Hematopoietic multipotent progenitor cell treated with erythropoietin and hydrocortisone succinate and interleukin-3 and kit ligand, for 8 days (in vitro differentiated cells): ENCODE data around the gene XRCC1.
"Not testable (repeated sequence)": the region's sequence is repeated elsewhere in the genome, so short reads cannot be mapped to it uniquely, and the experiment has no call there.

Experiments used
- DNase-seq: peaks from one replicate; pipeline ENCODE4 v3.0.0-alpha.2; 2015

Gene XRCC1

GRCh38 chr19:43574424-43575155 lies 737 bp downstream of the XRCC1 start:
- no peak for DNase-seq

GRCh38 chr19:43572171-43572588 lies 3.1 kb downstream of the XRCC1 start:
- DNase-seq, result no peak

DNA sequence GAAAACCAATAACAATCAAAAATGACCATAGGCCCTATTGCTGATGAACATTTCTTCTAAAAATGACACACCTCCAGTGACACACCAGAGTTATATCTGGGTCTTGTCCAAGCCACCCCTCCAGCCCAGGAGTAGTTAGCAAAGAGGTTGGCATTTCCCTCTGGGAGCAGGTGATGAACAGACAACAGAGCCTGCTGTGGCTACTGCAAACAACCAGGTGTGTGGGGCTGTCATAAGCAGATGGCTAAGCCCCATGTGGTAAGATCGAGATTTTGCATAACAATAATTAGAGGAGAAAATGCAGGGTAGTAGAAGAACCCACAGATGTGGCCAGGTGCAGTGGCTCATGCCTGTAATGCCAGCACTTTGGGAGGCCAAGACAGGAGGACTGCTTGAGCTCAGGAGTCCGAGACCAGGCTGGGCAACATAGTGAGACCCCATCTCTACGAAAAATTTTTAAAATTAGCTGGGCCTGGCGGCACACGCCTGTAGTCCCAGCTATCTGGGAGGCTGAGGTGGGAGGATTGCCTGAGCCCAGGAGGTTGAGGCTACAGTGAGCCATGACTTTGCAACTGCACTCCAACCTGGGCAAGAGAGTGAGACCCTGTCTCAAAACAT lies 5.0 kb downstream of the XRCC1 start:
- DNase-seq, result no peak

DNA sequence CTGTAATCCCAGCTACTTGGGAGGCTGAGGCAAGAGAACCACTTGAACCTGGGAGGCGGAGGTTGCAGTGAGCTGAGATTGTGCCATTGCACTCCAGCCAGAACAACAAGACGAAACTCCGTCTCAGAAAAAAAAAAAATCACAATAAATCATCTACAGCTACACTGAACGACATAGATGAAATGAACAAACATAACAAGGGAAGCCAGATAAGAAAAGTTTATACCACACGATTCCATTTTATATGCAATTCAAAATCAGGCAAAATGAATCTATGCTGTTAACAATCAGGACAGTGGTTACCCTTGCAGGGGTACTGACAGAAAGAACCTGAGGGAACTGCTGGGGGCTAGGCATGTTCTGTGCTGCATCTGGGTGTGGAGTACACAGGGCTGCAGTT lies 5.7 kb downstream of the XRCC1 start:
- no peak for DNase-seq

DNA sequence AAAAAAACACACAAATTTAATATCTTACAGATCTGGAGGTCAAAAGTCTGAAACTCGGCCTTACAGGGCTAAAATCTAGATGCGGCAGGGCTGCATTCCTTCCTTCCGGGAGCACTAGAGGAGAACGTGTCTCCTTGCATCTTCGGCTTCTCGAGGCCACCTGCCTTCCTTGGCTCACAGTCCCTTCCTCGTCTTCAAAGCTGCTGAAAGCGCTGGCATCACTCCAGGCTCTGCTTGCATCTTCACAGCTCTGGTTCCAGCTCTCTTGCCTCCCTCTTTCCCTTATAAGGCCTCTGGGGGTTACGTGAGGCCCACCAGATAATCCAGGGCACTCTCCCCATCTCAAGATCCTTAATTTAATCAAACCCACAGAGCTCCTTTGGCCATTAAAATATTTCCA lies 10.5 kb downstream of the XRCC1 start:
- no peak for DNase-seq

DNA sequence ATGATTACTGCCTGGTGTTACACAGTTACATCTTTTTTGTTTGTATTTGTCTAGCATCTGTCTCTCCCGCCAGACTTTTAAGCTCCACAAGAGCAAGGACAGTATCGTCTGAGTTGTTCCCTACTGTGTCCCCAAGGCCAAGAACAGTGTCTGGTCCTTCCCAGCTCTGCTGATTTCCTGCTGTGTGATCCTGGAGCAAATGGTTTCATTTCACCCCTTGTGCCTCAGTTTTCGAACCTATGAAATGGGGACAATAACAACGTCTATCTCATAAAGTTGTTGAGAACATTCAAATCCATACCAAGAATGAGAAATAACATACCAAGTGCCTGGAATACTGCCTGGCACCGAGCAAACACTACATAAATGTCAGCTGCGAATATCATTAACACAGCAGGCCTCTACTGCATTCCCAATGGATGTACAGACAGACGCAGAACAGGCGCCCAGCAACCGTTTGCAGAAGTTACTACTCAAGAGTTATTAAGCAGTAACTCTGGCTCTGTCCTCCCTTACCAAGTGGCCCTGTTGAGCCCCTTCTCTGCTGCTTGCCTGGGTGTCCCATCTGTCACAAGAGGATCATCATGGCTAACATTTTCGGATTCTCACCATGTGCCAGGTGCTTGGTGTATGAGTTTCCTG lies 11.4 kb downstream of the XRCC1 start:
- DNase-seq, result no peak

GRCh38 chr19:43562698-43563241 lies 12.6 kb downstream of the XRCC1 start:
- peak; percentile 95 for DNase-seq

DNA sequence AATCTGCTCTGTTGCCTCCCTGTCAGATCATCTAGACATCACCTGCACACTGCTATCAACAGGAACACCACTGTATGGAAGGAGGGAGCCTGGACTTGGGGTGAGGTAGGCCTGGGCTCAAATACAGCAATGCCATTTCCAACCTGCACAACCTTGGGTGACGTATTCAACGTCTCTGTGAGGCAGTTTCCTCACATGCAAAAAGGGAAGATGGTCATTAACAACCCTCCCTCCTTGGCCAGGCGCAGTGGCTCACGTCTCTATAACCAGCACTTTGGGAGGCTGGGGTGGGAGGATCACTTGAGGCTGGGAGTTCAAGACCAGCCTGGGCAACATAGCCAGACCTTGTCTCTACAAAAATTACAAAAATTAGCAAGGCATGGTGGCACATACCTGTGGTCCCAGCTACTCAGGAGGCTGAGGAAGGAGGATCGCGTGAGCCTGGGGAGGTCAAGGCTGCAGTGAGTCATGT lies 13.1 kb downstream of the XRCC1 start:
- DNase-seq, result peak; percentile 9

DNA sequence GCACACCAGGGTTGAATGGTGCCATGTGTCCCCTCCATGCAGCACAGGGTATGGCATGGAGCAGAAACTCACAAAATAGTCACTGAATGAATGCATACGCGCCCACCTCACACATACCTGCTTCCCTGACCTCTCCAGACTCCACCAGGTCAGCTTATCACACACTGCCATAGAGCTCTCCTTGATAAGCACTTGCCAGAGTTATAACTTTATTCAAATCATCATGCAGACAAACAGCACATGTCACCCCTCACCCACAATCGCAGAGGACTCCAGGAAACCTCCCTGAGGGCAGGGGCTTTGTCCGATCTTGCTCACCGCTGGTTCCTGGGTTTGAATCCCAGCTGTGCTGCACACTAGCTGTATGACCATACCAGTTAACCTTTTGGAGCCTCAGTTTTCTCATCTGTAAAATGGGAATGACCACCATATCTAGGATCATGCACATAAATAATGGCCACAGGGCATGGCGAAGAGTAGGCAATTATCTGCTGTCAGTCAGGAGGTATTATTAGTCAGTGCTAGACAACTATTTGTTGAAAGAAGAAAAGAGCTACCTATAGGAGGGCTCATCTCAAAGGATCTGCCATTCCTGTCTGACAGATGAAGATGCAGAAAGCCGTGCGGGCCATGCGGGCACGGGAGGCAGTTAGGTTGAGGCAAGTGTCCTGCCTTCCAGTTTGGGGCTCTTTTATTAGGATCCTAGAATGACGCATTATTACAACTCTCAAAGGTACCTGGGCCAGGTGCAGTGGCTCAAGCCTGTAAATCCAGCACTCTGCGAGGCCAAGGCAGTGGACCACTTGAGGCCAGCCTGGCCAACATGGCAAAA lies 14.0 kb downstream of the XRCC1 start:
- DNase-seq, result peak; percentile 52

DNA sequence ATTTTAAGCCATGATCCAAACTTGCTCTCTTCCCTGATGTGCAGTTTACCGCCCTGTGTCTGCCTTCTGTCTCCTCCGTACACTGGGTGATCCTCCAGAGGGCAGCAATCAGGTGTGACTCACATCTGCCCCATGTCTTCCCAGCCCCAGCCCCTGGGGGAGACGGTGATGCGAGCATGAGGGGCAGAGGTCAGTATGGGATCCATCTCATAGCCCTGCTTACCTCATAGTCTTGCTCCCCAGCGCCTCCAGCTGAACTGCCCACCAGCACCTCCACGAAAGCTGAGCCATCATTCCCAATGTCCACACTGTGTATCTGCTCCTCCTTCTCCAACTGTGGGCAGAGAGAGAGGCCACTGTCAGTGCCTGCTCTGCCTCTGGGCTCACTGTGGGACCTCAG lies 14.6 kb downstream of the XRCC1 start:
- peak; percentile 59 for DNase-seq

- peak; percentile 83 for DNase-seq
Measured at GRCh38 chr19:43555185-43555770, 20.0 kb downstream of the XRCC1 start.

- no peak for DNase-seq
Measured at GRCh38 chr19:43554317-43554895, 20.9 kb downstream of the XRCC1 start.

- DNase-seq, result no peak
Measured at GRCh38 chr19:43553656-43554055, 21.7 kb downstream of the XRCC1 start.

DNA sequence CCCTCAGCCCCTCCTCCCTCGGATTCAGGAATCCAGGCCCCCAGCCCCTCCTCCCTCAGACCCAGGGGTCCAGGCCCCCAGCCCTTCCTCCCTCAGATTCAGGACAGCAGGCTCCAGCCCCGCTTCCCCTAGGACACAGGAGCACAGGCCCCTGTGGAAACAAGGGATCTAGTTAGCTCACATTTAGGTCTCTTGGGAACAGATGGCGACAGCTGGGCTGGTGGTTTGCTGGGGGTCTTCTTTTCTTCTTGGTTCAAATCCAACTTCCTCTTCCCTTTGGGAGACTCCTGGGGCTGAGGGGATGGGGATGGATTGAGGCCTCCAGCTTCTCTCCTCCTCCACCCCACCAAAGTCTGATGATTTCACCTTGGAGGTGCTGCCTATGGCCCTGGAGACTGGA lies 22.7 kb downstream of the XRCC1 start:
- DNase-seq, result no peak

GRCh38 chr19:43552198-43552450 lies 23.2 kb downstream of the XRCC1 start:
- no peak for DNase-seq

DNA sequence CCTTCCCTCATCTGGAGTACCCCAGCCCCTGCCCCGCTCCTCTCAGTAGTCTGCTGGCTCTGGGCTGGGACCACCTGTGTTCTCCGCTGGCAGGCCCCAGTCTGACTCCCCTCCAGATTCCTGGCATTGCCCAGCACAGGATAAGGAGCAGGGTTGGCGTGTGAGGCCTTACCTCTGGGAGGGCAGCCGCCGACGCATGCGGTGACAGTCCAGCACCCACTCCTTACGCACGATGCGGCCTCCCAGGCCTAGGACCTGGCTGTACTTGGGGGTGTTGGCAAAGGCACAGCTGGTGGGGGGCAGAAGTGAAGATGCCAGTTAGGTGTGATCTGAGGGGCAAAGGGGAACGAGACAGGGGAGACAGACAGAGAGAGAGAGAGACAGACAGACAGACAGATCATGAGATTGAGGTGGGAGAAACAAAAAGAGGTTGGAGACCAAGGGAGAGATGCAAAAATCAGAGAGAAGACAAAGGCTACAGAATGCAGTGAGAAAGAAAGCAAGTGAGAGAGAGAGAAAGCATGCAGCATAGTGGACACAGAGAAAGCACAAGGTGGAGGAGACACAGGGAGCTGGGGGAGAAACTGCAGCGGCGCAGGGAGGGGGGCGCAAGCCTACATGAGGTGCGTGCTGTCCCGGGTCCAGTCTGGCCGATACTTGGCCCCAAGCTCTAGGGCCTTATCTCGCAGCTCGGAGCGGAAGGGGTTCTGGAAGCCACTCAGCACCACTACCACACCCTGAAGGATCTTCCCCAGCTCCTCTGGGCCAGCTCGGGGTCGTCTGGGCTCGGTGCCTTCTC lies 23.7 kb downstream of the XRCC1 start:
- DNase-seq, result no peak

DNA sequence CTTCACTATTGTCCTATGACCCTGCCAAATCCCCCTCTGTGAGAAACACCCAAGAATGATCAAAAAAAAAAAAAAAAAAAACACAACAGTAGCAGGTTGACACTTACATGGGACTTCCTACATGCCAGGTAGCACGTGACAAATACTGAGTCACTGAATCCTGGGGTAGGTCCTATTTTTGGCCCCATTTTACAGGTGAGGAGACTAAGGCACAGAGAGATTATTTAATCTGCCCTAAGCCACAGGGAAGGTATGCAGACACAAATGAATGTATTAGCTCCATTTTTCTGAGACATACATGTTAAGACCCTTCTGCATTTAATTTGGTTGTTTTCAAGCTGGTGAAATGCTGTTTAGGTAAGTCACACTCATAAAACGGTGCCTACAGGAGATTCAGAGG lies 26.6 kb downstream of the XRCC1 start:
- DNase-seq, result no peak

- not testable (repeated sequence) for DNase-seq
Measured at GRCh38 chr19:43547926-43548325, 27.4 kb downstream of the XRCC1 start.

GRCh38 chr19:43546581-43546980 lies 28.7 kb downstream of the XRCC1 start:
- DNase-seq, result no peak

GRCh38 chr19:43545981-43546380 lies 29.3 kb downstream of the XRCC1 start:
- DNase-seq, result no peak

GRCh38 chr19:43545276-43545675 lies 30.1 kb downstream of the XRCC1 start:
- no peak for DNase-seq

DNA sequence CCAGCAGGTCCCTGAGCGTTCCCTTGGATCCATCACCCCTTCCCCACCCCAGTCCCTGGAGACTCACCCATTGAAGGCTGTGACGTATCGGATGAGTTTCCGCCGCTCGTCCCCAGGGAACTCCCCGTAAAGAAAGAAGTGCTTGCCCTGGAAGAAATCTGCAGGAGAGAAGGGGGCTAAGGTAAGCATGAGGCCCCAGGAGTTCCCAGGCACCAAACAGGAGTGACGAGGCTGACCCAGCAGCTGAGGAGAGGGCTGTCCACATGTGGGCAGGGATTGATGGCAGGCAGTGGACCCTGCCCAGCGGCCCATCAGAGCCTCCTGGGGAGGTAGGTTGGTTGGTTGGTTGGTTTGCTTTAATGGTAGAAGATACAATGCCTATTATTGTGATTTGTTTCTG lies 31.2 kb downstream of the XRCC1 start:
- no peak for DNase-seq
